Prostate gland (tissue), 2 donors: ENCODE measurements around the gene PPM1B. TPM values are rescaled to one million over a fixed set of nuclear protein-coding genes. Genes with fewer than 3 reads are reported as not detected.
"Not testable (repeated sequence)": the region's sequence is repeated elsewhere in the genome, so short reads cannot be mapped to it uniquely, and the experiment has no call there.

ENCODE experiments used
- DNase-seq: peaks from one replicate; pipeline ENCODE4 v3.0.0-alpha.2; 2019; ENCODE audit warnings: low spot score
- H3K27ac ChIP-seq, 2 donors: fragments of 200-600 bp; sonication (generic); 2 replicates each; pipeline ENCODE4 v1.5.1; 2017 to 2019
- H3K27me3 ChIP-seq: fragments of 200-600 bp; sonication (generic); replicated peaks from 2 replicates; pipeline ENCODE4 v1.5.1; 2019; ENCODE audit not compliant: insufficient read depth
- H3K36me3 ChIP-seq, 2 donors: fragments of 200-600 bp; sonication (generic); 1 replicate in 1 of 2; 2 replicates in 1 of 2; pipeline versions ENCODE4 v1.5.1 to v1.8.1; 2017 to 2019
- H3K4me1 ChIP-seq: fragments of 200-600 bp; sonication (generic); replicated peaks from 2 replicates; pipeline ENCODE4 v1.5.1; 2019
- H3K4me3 ChIP-seq, 2 donors: fragments of 200-600 bp; sonication (generic); 2 replicates each; pipeline ENCODE4 v1.5.1; 2017 to 2019
- H3K9me3 ChIP-seq: fragments of 200-600 bp; sonication (generic); 2 replicates; pipeline ENCODE4 v1.5.1; 2017
- POLR2A ChIP-seq: fragments of 450-650 bp; IDR thresholded peaks from one replicate; pipeline ENCODE4 v1.6.1; 2016; ENCODE audit warnings: antibody characterized with exemption, mild to moderate bottlenecking
- POLR2AphosphoS5 ChIP-seq: sonication (generic); formaldehyde crosslinking; IDR thresholded peaks from one replicate; pipeline ENCODE4 v1.6.1; 2017; ENCODE audit warnings: antibody characterized with exemption
- WGBS: methylation state at CpG from one replicate; pipeline ENCODE4 v1.1.5; 2018; 5-methylcytosine and 5-hydroxymethylcytosine counted together
- intact Hi-C: fragments of 100-400 bp; cut with DNase I; formaldehyde crosslinking; loops from one replicate; pipeline ENCODE4 v1.14.2; 2022
- total RNA-seq, 2 donors: library from RNA; depleted of rRNA; stranded (reverse); fragments of >200 nt; gene quantifications; one replicate each; pipeline ENCODE4 v1.1.0, GENCODE V29; 2016
- TF ChIP-seq, protein P1 (sequence below), 4 experiments: fragments of 200-600 bp in 2 of 4; fragments of 450-650 bp in 2 of 4; sonication (generic) in 2 of 4; IDR thresholded peaks; 1 replicate in 3 of 4; 2 replicates in 1 of 4; pipeline ENCODE4 v1.5.1; 2016 to 2019; ENCODE audit warnings: antibody characterized with exemption in 4 of 4, mild to moderate bottlenecking in 2 of 4, moderate library complexity in 2 of 4

The PPM1B gene
- total RNA-seq, 2 donors from 2014 or later: 59.9 to 65.4 TPM

DNA sequence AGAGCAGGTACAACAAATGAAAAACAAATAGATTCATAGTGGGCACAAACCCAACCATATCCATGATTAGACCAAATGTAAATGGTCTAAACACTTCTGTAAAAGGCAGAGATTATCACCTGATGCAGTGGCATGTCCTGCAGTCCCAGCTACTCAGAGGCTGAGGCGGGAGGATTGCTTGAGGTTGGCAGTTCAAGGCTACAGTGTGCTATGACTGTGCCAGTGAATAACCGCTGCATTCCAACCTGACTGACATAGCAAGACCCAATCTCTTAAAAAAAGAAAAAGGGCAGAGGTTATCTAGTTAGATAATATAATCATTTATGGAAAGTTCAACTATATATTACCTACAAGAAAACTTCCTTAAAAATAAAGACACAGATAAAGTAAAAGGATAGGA lies 85.3 kb downstream of the PPM1B start:
- Histone ChIP-seq H3K9me3 (no peaks in the 10 kb centered on the region), H3K4me1 (no peaks in the 10 kb centered on the region), H3K27ac (no peak overlapping the region), H3K36me3 (no peaks in the 10 kb centered on the region), H3K4me3 (no peak overlapping the region), H3K27me3 (no peaks in the 10 kb centered on the region)
- 96% methylated on average over 2 of the region's 2 CpGs for WGBS
- no peak for DNase-seq
- intact Hi-C loops: no loop called here
- TF ChIP-seq, protein P1, sequence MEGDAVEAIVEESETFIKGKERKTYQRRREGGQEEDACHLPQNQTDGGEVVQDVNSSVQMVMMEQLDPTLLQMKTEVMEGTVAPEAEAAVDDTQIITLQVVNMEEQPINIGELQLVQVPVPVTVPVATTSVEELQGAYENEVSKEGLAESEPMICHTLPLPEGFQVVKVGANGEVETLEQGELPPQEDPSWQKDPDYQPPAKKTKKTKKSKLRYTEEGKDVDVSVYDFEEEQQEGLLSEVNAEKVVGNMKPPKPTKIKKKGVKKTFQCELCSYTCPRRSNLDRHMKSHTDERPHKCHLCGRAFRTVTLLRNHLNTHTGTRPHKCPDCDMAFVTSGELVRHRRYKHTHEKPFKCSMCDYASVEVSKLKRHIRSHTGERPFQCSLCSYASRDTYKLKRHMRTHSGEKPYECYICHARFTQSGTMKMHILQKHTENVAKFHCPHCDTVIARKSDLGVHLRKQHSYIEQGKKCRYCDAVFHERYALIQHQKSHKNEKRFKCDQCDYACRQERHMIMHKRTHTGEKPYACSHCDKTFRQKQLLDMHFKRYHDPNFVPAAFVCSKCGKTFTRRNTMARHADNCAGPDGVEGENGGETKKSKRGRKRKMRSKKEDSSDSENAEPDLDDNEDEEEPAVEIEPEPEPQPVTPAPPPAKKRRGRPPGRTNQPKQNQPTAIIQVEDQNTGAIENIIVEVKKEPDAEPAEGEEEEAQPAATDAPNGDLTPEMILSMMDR (IDR thresholded peaks at IDR 0.05): no peak
- TF ChIP-seq POLR2AphosphoS5 (no peak), POLR2A (no peak)

GRCh38 chr2:44255704-44256103 lies 87.0 kb downstream of the PPM1B start:
- DNase-seq, H3K9me3 ChIP-seq, H3K36me3 ChIP-seq, H3K27me3 ChIP-seq, intact Hi-C loops, H3K4me3 ChIP-seq, H3K27ac ChIP-seq, H3K4me1 ChIP-seq: not testable (repeated sequence)
- 94% methylated on average over 3 of the region's 3 CpGs for WGBS

GRCh38 chr2:44257802-44258201 lies 89.1 kb downstream of the PPM1B start:
- H3K36me3 ChIP-seq, H3K4me1 ChIP-seq, H3K4me3 ChIP-seq, H3K27ac ChIP-seq, H3K27me3 ChIP-seq, H3K9me3 ChIP-seq, intact Hi-C loops, DNase-seq: not testable (repeated sequence)
- WGBS: 89% methylated on average over 1 of the region's 1 CpG

DNA sequence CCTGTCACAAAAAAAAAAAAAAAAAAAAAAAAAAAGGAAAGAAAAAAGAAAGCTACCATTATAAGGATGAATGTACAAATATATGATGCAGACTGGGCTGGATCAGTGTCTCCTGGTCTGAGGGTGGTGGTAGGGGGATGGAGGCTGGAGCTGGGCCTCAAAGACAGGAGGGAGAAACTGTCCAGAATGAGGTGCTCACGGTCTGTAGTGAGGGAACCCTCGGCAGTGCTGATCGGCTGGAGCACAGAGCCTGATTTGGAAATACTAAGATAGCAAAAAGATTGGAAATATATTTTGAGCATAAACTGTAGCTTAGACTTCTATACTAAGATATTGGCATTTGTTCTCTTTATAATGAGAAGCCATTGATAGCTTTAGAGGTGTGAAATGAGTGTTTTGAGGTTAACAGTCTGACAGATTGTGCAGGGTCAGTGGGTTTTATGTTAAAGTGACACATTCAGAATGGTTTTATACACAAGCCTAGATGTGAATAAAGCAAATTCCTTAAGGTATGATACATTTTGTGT lies 98.7 kb downstream of the PPM1B start:
- no peaks in the 10 kb centered on the region for H3K4me1 ChIP-seq
- no peak for DNase-seq
- no peaks in the 10 kb centered on the region for H3K9me3 ChIP-seq
- intact Hi-C loops: no loop called here
- H3K27ac ChIP-seq: peak overlapping the region; percentile 19 to 25
- no peak overlapping the region for H3K4me3 ChIP-seq
- 79% methylated on average over 3 of the region's 3 CpGs for WGBS
- H3K36me3 ChIP-seq: no peaks in the 10 kb centered on the region
- no peaks in the 10 kb centered on the region for H3K27me3 ChIP-seq
- TF ChIP-seq POLR2AphosphoS5: no peak
- no peak for TF ChIP-seq POLR2A
- TF ChIP-seq, protein P1 (IDR thresholded peaks at IDR 0.05): no peak

DNA sequence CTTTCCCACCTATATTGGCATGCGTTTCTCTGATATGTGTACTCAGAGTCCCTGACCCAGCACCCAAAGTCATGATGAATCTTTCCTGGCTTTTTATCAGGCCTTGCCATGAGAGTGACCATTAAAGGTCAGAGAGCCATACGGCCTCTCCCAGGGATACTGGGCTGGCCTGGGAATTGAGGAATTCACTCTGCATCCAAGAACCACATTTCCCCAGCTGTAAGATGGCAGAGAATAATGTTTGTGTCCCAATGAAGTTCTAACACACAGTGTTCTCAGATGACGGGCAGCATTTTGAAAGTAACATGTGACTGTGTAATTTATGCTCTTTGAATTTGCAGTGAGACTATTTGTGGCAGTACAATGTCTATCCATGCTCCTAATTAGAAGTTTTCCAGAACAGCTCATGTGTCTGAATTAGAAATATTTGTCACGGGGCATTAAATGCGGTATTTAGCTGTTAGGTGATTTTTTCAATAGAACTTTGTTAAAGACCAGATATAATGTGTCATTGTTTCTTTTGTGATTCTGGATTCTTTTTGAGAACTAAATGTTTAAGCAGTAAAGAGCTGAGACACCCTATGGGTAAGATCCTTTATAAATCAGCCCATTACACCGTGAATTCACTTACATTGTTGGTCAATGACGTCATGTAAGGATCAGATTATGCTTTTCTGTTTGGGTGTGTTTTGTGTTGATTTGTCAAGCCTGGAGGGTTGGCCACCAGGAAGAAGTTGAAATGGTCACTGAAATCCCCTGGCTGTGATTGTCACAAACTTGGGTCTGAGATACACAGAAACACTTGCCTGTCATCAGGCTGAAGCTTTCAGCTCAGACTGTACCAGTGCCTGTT lies 99.3 kb downstream of the PPM1B start:
- H3K4me3 ChIP-seq: no peak overlapping the region
- TF ChIP-seq POLR2AphosphoS5 (peak; percentile 58), POLR2A (no peak)
- WGBS: 55% methylated on average over 7 of the region's 7 CpGs
- no peaks in the 10 kb centered on the region for H3K4me1 ChIP-seq
- DNase-seq: no peak
- H3K36me3 ChIP-seq: no peaks in the 10 kb centered on the region
- intact Hi-C loops: no loop called here
- H3K27me3 ChIP-seq: no peaks in the 10 kb centered on the region
- H3K9me3 ChIP-seq: no peaks in the 10 kb centered on the region
- H3K27ac ChIP-seq: peak overlapping the region; percentile 39 to 56

DNA sequence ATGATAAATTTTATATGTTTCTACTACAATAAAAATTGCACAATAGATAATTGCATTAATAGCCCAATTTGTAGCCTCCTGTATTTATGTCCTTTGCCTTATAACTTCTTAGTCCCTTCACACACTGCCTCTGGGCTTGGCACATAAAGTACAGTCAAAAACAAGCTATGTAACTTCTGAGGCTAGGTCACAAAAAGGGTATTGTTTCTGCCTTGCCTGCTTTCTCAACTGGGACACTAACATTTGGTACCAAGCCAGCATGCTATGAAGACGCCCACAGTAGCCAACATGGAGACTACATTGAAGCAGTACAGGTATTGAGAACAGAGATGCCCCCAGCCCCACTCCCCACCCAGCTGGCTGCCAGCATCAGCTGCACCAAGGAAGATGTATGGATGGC lies 101.2 kb downstream of the PPM1B start:
- Histone ChIP-seq H3K27ac (no peak overlapping the region), H3K27me3 (no peaks in the 10 kb centered on the region), H3K4me1 (no peaks in the 10 kb centered on the region), H3K36me3 (no peaks in the 10 kb centered on the region), H3K4me3 (no peak overlapping the region), H3K9me3 (no peaks in the 10 kb centered on the region)
- WGBS: 57% methylated on average over 1 of the region's 1 CpG
- TF ChIP-seq POLR2A (no peak), POLR2AphosphoS5 (no peak)
- TF ChIP-seq, protein P1 (IDR thresholded peaks at IDR 0.05): no peak
- intact Hi-C loops: no loop called here
- peak; percentile 23 for DNase-seq
